KBM-7 (cell line): ENCODE data around the gene RAB30.

ENCODE experiments used
- DNase-seq: peaks from one replicate; pipeline ENCODE4 v3.0.0-alpha.2; 2015
- in situ Hi-C: fragments of 300-500 bp; cut with MboI; formaldehyde crosslinking; loops from 2 replicates; pipeline ENCODE4 v1.14.3; 2020; ENCODE audit warnings: low sequenced_read_pairs, low pct_unique_long_range_greater_than_20kb, mixed read lengths

The RAB30 gene

DNA sequence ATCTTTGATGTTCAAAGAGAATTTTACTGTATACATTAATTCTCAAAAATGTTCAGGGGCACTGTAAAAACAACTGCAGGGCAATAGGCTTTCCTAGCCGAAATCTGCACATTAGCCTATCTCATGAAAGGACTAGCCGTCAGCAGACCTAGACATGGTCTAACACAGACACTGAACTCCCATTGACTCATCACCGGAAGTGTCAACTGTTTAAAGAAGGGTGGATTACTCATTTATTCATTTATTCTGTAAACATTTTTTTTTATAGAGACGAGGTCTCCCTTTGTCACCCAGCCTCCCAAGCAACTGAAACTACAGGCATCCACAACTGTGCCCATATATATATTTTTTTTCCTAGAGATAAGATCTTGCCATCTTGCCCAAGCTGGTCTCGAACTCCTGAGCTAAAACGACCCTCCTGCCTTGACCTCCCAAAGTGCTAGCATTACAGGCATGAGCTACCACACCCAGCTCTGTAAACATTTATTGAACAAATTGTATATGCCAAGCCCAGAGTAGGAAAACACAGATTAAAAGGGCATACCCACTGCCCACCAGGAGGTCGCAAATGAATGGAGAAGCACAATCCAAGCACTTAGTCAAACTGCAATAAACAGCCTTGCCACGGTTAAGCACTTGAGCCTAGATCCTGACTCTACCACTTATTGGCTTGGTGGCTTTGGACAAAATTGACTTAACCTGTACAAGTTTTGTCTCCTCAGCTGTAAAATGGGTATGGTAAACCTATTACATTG lies 26.6 kb downstream of the RAB30 start:
- in situ Hi-C loops: no loop called here
- DNase-seq: no peak

DNA sequence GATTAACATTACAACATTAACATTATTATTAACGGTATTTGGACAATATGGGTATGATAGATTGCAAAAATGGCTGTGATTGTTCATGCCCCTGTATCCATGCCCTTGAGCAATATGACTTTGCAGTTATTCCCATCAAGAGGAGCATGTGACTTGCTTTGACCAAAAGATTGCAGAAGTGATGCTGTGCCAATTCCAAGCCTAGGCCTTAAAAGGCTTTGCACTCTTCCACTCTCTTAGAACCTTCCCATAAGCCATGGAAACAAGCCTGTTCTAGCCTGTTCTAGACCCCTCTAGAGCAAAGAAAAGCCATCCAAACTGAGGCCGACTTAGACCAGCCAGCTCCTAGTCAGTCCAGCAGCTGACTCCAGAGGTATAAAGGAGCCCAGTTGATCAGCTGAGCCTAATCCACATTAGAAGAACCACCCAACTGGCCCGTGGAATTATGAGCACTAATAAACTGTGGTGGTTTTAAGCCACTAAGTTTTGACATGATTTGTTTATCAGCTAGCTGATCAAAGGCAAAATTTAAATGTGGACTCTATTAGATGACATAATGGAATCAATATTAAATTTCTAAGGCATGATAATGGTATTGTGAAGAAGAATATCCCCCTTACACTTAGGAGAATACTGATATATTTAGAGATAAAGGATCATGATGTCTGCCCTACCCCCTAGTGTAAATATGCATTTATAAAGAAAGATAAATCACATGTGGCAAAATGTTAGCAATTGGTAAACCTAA lies 28.6 kb downstream of the RAB30 start:
- in situ Hi-C loops: no loop called here
- DNase-seq: no peak

DNA sequence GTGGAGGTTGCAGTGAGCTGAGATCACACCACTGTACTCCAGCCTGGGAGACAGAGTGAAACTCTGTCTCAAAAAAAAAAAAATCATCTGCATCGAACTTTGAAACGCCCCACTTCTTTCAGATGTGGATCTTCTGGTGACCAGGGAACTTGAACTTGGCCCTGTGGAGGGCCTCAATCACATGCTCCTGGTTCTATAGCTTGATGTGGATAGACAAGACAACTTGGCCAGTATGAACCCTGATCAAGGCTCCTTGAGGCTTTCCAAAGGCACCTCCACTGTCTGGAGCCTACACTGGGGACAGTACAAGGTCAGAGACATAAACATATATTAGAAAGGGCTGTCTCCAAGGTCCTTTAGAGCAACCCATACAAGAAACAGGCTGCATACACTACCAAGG lies 30.6 kb downstream of the RAB30 start:
- in situ Hi-C loops: no loop called here
- DNase-seq: no peak

DNA sequence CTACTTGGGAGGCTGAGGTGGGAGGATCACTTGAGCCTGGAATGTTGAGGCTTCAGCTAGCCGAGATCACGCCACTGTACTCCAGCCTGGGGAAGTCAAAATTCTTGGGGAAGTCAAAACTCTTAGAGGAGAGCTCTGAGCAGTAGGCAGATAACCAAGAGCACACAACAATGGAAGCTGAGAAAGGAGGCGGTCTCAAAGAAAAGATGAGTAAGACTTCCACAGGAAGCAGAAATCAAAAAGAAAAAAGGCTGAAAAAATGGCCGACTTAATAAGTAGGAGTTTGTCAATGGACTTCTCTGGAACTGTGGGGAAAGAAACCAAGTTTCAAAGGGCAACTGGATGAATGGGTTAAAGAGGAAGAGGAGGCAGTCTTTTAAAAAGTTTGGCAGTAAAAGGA lies 32.1 kb downstream of the RAB30 start:
- no peak for DNase-seq
- in situ Hi-C loops: no loop called here

GRCh38 chr11:83037877-83038276 lies 33.8 kb downstream of the RAB30 start:
- in situ Hi-C loops: no loop called here
- DNase-seq: no peak

- in situ Hi-C loops: no loop called here
- no peak for DNase-seq
Measured at GRCh38 chr11:83036701-83037100, 35.0 kb downstream of the RAB30 start.

DNA sequence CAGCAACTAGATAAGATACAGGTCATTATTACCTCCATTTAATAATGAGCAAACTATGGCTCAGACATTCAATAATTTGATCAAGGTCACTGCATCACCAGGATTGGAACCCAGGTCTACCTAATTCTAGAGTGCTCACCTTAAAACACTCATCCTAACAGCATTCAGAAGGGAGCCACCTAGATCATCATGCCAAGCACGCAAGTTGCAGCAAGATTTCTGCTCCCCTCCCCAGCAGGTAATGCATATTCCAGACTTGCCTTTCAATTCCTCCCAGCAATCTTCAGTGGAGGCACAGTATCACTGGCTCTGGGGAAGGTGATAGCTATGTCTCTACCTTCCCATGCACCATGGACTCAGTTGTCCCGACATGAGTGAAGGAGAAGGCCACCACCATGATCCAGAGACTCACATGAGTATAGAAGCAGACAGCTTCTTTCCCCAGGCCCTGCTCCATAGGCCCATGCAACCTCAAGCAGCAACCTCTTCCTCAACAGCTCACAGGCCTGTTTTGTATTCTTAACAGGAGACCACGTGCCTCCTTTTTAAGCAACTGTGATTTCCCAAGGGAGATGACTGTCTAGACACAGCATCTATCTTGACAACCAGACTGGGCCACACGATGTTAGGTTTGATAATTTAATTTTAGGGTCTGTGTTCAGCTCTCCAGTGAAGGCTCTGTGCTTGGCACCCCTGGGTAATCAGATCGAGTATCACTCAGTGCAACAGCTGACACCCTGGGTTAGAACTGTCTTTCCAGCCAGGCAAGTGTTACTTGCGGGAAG lies 36.4 kb downstream of the RAB30 start:
- no peak for DNase-seq
- in situ Hi-C loops: no loop called here

- in situ Hi-C loops: no loop called here
- DNase-seq: no peak
Measured at GRCh38 chr11:83034673-83035014, 37.1 kb downstream of the RAB30 start.

GRCh38 chr11:83033972-83034672 lies 37.6 kb downstream of the RAB30 start:
- in situ Hi-C loops: no loop called here
- no peak for DNase-seq

- in situ Hi-C loops: no loop called here
- no peak for DNase-seq
Measured at GRCh38 chr11:83033371-83033770, 38.3 kb downstream of the RAB30 start.

GRCh38 chr11:83031127-83031526 lies 40.6 kb downstream of the RAB30 start:
- DNase-seq: no peak
- in situ Hi-C loops: no loop called here

- DNase-seq: no peak
- in situ Hi-C loops: no loop called here
Measured at GRCh38 chr11:83027794-83028193, 43.9 kb downstream of the RAB30 start.

- in situ Hi-C loops: no loop called here
- no peak for DNase-seq
Measured at GRCh38 chr11:83027289-83027688, 44.4 kb downstream of the RAB30 start.

DNA sequence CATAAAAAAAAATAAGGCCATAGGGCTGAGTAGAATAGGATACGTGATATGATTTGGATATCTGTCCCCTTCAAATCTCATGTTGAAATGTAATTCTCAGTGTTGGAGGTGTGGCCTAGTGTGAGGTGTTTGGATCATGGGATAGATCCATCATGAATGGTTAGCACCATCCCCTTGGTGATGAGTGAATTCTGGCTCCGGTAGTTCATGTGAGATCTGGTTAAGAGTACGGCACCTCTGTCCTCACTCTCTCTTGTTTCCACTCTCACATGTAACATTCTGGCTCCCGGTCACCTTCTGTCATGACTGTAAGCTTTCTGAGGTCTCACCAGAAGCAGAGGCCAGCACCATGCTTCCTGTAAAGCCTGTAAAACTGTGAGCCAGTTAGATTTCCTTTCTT lies 45.5 kb downstream of the RAB30 start:
- in situ Hi-C loops: no loop called here
- no peak for DNase-seq

DNA sequence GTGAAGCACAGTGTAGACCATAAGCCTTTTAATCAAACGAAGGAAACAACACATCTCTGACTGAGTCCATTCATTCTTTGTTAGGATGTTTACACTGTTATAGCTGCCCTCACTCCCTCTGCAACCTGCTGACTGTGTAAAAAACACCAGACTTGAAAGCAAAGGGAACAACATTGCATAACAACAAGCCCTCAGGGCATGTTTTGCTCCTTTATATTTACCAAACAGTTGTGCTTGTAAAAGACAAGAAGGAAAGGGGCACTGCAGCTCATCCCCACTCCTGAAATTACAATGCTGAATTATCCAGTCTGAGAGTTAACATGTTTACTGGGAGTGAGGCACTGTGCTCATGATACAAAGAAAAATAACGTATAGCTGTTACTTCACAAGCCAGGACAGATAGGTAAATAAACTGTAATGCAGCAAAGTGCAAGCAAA lies 46.4 kb downstream of the RAB30 start:
- in situ Hi-C loops: no loop called here
- no peak for DNase-seq

DNA sequence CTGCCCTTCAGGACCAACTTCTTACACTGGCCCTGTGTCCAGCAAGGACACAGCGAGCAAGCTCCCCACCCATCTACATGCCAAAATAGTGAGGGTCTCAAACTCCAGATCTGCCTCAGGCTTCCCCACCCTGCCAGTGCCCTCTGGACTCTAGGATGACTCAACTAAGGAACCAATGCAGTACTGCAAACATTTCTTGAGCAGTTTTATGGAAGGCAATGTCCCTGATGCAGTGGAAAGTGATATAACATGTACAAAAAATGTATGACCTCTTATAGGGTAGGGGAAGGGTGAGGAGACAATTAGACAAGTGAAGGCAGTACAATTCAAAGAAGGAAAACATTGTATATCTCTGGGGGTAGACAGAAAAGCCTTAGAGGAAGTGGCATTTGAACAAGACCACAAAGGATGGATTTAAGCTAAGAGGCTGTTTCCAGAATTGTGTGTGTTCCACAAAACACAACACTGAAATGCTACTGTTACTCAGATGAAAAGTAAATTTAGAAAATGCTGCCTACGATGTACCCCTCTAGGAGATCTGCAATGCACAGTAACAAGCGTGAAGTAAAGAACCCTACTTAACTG lies 47.3 kb downstream of the RAB30 start:
- no peak for DNase-seq
- in situ Hi-C loops: no loop called here

- no peak for DNase-seq
- in situ Hi-C loops: no loop called here
Measured at GRCh38 chr11:83023410-83023809, 48.3 kb downstream of the RAB30 start.

DNA sequence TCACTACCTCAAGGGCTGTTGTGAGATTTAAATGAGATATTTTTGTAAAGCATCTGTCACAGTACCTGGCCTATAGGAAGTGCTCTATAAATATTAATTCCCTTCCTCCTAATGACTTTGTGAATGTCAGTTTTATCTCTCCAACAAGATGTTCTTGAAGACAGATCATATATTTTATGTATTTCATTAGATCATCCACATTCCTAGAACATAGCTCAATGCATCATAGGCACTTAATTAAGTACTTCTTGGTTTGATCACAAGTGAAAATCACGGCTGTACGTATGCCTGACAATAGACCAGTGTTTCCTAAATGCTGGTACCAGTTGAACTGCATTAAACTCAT lies 49.9 kb downstream of the RAB30 start:
- in situ Hi-C loops: no loop called here
- no peak for DNase-seq
